Breast epithelium (tissue), 3 donors: ENCODE results near the gene SLC6A11.

Source experiments
- CTCF ChIP-seq, 3 donors: fragments of 450-650 bp; IDR thresholded peaks; one replicate each; pipeline ENCODE4 v1.5.1; 2016 to 2017; ENCODE audit warnings: antibody characterized with exemption in 3 of 3, mild to moderate bottlenecking in 3 of 3, moderate library complexity in 3 of 3
- POLR2AphosphoS5 ChIP-seq, 3 donors: sonication (generic); formaldehyde crosslinking; IDR thresholded peaks; one replicate each; pipeline ENCODE4 v1.6.1; 2017; ENCODE audit warnings: antibody characterized with exemption in 3 of 3

GRCh38 chr3:10968401-10968800, 152.4 kb downstream of the SLC6A11 start:
- no peak for TF ChIP-seq CTCF (IDR thresholded peaks at IDR 0.05)
- TF ChIP-seq POLR2AphosphoS5 (IDR thresholded peaks at IDR 0.05) = no peak
